ENCODE measurements around the gene MAPKAP1.

MAPKAP1 gene

GRCh38 chr9:125475385-125475784 is 231.6 kb downstream of the MAPKAP1 start:
- no peak for DNase-seq

- no peak for DNase-seq
Measured at GRCh38 chr9:125472926-125473701, 233.9 kb downstream of the MAPKAP1 start.

GRCh38 chr9:125472562-125472925 is 234.5 kb downstream of the MAPKAP1 start:
- no peak for DNase-seq

GRCh38 chr9:125470767-125471580 is 236.0 kb downstream of the MAPKAP1 start:
- no peak for DNase-seq

GRCh38 chr9:125470189-125470588 is 236.8 kb downstream of the MAPKAP1 start:
- no peak for DNase-seq

GRCh38 chr9:125468646-125469045 is 238.4 kb downstream of the MAPKAP1 start:
- DNase-seq, result no peak

GRCh38 chr9:125467116-125467740 is 239.8 kb downstream of the MAPKAP1 start:
- DNase-seq, result no peak

GRCh38 chr9:125466411-125466810 is 240.6 kb downstream of the MAPKAP1 start:
- no peak for DNase-seq

GRCh38 chr9:125464591-125465385 is 242.2 kb downstream of the MAPKAP1 start:
- no peak for DNase-seq

GRCh38 chr9:125463926-125464325 is 243.1 kb downstream of the MAPKAP1 start:
- DNase-seq, result no peak

- DNase-seq, result no peak
Measured at GRCh38 chr9:125462861-125463291, 244.1 kb downstream of the MAPKAP1 start.

- no peak for DNase-seq
Measured at GRCh38 chr9:125461636-125462190, 245.3 kb downstream of the MAPKAP1 start.

GRCh38 chr9:125460883-125461635 is 245.9 kb downstream of the MAPKAP1 start:
- no peak for DNase-seq

- no peak for DNase-seq
Measured at GRCh38 chr9:125460346-125460745, 246.7 kb downstream of the MAPKAP1 start.

- DNase-seq, result no peak
Measured at GRCh38 chr9:125457357-125457756, 249.7 kb downstream of the MAPKAP1 start.

- no peak for DNase-seq
Measured at GRCh38 chr9:125455876-125456275, 251.1 kb downstream of the MAPKAP1 start.

- no peak for DNase-seq
Measured at GRCh38 chr9:125455132-125455531, 251.9 kb downstream of the MAPKAP1 start.

- DNase-seq, result no peak
Measured at GRCh38 chr9:125447202-125447802, 259.7 kb downstream of the MAPKAP1 start.

- DNase-seq, result no peak
Measured at GRCh38 chr9:125446561-125447094, 260.4 kb downstream of the MAPKAP1 start.

GRCh38 chr9:125444956-125445506 is 262.0 kb downstream of the MAPKAP1 start:
- DNase-seq, result no peak

- no peak for DNase-seq
Measured at GRCh38 chr9:125444166-125444565, 262.8 kb downstream of the MAPKAP1 start.

All from 8988T (cell line).